Measurements from ENCODE around the gene LRRC46. TPM values are rescaled to one million over a fixed set of nuclear protein-coding genes. Genes with fewer than 3 reads are reported as not detected.

LRRC46 gene
- total RNA-seq, 1 donor from 2014 or later, result 2.8 TPM

DNA sequence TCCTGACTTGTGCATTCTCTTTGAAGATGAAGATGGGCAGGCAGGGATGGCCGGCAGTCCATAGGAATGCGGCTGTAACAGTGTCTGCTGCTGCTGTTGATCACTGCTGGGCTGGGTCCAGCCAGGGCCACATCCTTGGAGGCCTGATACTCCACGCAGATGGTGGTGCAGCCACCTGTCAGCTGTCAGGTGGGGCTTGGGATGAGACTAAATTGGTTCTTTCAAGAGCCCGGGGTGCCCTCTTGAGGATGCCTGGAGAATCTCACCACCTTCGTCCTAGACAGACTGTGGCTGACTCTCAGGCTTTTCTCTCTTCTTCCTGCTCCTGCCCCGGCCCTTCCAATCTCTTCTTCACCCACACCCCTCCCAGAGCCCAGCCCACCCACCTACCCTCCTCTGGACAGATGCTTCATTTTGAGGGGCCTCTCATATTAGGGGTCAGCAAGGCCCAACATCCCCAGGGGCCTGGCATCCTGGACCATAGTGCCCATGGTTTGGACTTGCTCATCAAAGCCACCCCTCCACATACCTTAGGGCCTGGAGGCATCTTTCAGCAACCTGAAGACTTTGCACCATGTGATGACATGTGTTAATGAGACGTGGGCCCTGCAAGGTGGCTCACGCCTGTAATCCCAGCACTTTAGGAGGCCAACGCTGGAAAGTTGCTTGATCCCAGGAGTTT, 29.0 kb upstream of the LRRC46 start:
- H3K27ac Mint-ChIP-seq, result no peak overlapping the region
- H3K9me3 Mint-ChIP-seq, result no peaks in the 10 kb centered on the region
- no peak for DNase-seq (ENCODE audit: extremely low spot score, unreplicated experiment)
- H3K4me1 Mint-ChIP-seq (ENCODE audit: unreplicated experiment), result no peaks in the 10 kb centered on the region
- H3K4me3 Mint-ChIP-seq, result no peak overlapping the region
- H3K36me3 Mint-ChIP-seq, result no peaks in the 10 kb centered on the region
- TF ChIP-seq, protein P1, sequence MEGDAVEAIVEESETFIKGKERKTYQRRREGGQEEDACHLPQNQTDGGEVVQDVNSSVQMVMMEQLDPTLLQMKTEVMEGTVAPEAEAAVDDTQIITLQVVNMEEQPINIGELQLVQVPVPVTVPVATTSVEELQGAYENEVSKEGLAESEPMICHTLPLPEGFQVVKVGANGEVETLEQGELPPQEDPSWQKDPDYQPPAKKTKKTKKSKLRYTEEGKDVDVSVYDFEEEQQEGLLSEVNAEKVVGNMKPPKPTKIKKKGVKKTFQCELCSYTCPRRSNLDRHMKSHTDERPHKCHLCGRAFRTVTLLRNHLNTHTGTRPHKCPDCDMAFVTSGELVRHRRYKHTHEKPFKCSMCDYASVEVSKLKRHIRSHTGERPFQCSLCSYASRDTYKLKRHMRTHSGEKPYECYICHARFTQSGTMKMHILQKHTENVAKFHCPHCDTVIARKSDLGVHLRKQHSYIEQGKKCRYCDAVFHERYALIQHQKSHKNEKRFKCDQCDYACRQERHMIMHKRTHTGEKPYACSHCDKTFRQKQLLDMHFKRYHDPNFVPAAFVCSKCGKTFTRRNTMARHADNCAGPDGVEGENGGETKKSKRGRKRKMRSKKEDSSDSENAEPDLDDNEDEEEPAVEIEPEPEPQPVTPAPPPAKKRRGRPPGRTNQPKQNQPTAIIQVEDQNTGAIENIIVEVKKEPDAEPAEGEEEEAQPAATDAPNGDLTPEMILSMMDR (conservative IDR thresholded peaks at IDR 0.05), result peak; percentile 72
- peaks cover 46% of the 10 kb centered on the region for H3K27me3 Mint-ChIP-seq

DNA sequence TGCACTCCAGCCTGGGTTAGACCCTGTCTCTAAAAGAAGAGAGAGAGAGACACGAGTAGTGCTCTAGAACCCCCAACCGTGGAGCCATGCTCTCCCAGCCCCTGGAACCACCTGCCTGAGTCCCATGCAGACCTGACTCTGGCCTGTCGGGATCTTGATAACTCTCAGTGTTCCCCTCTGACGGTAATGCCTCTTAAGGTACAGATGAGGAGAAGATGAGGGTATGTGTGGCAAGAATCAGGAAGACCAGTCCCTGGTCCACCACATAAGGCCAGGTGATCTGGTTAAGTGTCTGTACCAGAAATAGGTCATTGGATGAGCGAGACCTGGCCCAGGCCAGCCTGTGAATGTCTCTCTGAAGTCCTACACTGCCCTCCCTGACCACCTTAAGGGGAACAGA, 28.3 kb upstream of the LRRC46 start:
- no peak overlapping the region for H3K4me3 Mint-ChIP-seq
- H3K27me3 Mint-ChIP-seq, result peaks cover 38% of the 10 kb centered on the region
- no peaks in the 10 kb centered on the region for H3K4me1 Mint-ChIP-seq (ENCODE audit: unreplicated experiment)
- H3K36me3 Mint-ChIP-seq, result no peaks in the 10 kb centered on the region
- TF ChIP-seq, protein P1 (conservative IDR thresholded peaks at IDR 0.05), result no peak
- H3K9me3 Mint-ChIP-seq, result no peaks in the 10 kb centered on the region
- H3K27ac Mint-ChIP-seq, result no peak overlapping the region
- no peak for DNase-seq (ENCODE audit: extremely low spot score, unreplicated experiment)

DNA sequence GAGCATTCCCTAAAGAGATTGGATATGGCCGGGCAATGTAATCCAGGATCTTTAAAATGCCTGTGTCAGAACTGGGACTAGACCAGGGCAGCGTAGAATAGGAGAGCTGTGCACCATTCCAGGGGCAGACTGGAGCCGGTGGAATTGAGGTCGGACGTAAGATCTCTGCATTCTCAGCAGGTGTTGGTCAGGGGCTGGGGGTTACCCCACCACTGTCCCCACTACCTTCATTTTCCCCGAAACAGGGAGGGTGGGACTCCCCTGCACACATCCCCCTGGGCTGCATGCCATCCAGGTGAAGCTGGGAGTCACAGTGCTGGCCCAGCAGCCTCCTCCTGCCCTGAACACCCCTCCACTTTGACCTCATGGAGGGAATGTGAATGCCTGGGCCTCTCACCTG, 27.7 kb upstream of the LRRC46 start:
- no peak for DNase-seq (ENCODE audit: extremely low spot score, unreplicated experiment)
- H3K9me3 Mint-ChIP-seq, result no peaks in the 10 kb centered on the region
- peaks cover 34% of the 10 kb centered on the region for H3K27me3 Mint-ChIP-seq
- H3K36me3 Mint-ChIP-seq, result no peaks in the 10 kb centered on the region
- no peaks in the 10 kb centered on the region for H3K4me1 Mint-ChIP-seq (ENCODE audit: unreplicated experiment)
- H3K27ac Mint-ChIP-seq, result no peak overlapping the region
- TF ChIP-seq, protein P1 (conservative IDR thresholded peaks at IDR 0.05), result no peak
- no peak overlapping the region for H3K4me3 Mint-ChIP-seq

DNA sequence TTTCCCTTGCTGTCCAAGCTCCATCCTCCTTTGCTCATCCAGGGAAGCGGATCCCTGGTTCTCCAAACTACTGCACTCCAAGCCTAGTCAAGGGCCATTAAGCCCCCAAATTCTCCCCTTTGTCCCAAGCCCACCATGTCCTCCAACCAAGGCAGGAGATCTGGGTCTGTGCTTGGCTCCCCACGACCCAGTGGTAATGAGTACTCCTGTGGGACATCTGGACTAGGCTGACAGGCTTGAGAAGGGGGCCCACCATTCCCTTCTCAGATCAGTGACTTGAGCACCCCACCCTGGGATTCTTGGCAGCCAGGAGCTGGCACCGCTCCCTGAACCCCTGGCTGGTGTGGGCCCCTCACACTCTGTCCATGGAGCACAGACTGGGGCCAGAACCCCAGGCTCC, 27.0 kb upstream of the LRRC46 start:
- Mint-ChIP-seq H3K4me1 (ENCODE audit: unreplicated experiment) (no peaks in the 10 kb centered on the region), H3K9me3 (no peaks in the 10 kb centered on the region), H3K4me3 (no peak overlapping the region), H3K27ac (no peak overlapping the region), H3K27me3 (peaks cover 34% of the 10 kb centered on the region), H3K36me3 (no peaks in the 10 kb centered on the region)
- TF ChIP-seq, protein P1 (conservative IDR thresholded peaks at IDR 0.05), result no peak
- no peak for DNase-seq (ENCODE audit: extremely low spot score, unreplicated experiment)

DNA sequence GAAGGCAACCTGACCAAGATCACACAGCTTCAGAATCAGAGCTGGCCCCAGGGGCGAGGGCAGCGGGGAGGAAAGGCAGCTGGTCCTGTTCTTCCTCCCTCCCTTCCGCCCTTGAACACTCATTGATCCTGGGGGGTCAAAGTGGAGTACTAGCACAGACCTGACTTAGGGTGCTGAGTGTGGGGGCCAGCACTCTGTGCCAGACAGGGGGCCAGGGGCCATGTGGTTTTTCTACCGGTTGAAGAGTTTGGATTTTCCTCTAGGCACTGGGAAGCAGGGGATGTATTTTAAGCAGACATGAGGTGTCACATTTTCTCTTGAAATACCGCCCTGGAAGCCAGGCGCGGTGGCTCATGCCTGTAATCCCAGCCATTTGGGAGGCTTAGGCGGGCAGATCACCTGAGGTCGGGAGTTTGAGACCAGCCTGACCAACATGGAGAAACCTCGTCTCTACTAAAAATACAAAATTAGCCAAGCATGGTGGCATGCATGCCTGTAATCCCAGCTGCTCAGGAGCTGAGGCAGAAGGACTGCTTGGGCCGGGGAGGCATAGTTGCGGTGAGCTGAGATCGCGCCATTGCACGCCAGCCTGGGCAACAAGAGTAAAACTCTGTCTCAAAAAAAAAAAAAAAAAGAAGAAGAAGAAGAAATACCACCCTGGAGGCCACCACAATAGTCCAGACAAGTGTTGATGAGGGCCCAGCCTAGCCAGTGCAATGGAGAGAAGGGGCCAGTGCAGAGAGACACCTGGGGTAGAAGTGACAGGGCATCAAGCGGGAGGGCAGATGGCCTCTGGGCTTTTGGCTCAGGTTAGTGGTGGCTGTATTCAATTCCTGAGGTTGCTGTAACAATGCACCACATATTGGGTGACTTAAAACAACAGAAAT, 25.2 kb upstream of the LRRC46 start:
- peaks cover 24% of the 10 kb centered on the region for H3K27me3 Mint-ChIP-seq
- peaks cover 7% of the 10 kb centered on the region for H3K36me3 Mint-ChIP-seq
- H3K4me3 Mint-ChIP-seq, result no peak overlapping the region
- peaks cover 10% of the 10 kb centered on the region for H3K4me1 Mint-ChIP-seq (ENCODE audit: unreplicated experiment)
- no peaks in the 10 kb centered on the region for H3K9me3 Mint-ChIP-seq
- H3K27ac Mint-ChIP-seq, result no peak overlapping the region
- TF ChIP-seq, protein P1 (conservative IDR thresholded peaks at IDR 0.05), result no peak
- no peak for DNase-seq (ENCODE audit: extremely low spot score, unreplicated experiment)
